GM19023 (cell line): ENCODE data around the gene MAPK1.
"Not testable (repeated sequence)": the region's sequence is repeated elsewhere in the genome, so short reads cannot be mapped to it uniquely, and the experiment has no call there.

Experiments
- ATAC-seq: cut with Tn5 transposase; IDR thresholded peaks from one replicate; pipeline ENCODE4 v1.9.1; 2021; ENCODE audit warnings: mild to moderate bottlenecking, moderate library complexity; ENCODE audit not compliant: unreplicated experiment

Gene MAPK1

DNA sequence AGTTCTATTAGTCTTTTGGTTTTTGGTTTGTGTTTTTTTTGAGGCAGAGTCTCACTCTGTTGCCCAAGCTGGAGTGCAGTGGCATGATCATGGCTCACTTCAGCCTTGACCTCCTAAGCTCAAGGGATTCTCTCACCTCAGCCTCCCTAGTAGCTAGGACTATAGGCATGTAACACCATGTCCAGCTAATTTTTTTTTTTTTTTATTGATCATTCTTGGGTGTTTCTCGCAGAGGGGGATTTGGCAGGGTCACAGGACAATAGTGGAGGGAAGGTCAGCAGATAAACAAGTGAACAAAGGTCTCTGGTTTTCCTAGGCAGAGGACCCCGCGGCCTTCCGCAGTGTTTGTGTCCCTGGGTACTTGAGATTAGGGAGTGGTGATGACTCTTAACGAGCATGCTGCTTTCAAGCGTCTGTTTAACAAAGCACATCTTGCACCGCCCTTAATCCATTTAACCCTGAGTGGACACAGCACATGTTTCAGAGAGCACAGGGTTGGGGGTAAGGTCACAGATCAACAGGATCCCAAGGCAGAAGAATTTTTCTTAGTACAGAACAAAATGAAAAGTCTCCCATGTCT lies 15.4 kb upstream of the MAPK1 start:
- not testable (repeated sequence) for ATAC-seq

DNA sequence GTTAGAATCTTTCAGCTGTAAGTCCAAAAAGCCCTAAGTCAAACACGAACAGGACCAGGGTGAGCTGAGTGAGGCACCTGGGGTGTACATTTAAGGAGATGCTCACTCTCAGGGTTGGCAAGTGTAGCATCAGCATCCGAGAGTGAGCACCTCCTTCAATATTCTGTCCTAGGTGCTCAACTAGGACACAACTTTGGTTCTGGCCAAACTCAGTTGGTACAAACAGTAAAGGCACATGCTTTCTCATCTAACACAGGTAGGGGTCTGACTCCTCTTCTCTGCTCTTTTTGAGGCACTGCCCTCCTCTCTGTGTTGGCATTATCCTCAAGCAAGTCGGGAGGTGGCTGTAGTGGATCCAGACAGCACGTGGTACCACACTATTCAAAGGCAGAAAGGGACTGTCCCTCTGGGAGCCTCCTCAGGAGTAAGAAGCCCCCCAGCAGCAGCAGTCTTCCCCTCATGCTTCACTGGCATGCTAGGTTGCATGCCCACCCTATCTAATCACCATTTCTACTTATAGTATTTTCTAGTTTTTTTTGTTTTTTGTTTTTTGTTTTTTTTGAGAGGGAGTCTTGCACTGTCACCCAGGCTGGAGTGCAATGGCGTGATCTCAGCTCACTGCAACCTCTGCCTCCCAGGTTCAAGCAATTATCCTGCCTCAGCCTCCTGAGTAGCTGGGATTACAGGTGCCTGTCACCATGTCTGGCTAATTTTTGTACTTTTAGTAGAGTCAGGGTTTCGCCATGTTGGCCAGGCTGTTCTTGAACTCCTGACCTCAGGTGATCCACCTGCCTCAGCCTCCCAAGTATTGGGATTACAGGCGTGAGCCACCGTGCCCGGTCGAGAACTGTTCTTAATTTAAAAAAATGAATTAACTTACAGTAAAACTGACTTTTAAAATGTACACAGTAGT lies 14.7 kb upstream of the MAPK1 start:
- no peak for ATAC-seq

DNA sequence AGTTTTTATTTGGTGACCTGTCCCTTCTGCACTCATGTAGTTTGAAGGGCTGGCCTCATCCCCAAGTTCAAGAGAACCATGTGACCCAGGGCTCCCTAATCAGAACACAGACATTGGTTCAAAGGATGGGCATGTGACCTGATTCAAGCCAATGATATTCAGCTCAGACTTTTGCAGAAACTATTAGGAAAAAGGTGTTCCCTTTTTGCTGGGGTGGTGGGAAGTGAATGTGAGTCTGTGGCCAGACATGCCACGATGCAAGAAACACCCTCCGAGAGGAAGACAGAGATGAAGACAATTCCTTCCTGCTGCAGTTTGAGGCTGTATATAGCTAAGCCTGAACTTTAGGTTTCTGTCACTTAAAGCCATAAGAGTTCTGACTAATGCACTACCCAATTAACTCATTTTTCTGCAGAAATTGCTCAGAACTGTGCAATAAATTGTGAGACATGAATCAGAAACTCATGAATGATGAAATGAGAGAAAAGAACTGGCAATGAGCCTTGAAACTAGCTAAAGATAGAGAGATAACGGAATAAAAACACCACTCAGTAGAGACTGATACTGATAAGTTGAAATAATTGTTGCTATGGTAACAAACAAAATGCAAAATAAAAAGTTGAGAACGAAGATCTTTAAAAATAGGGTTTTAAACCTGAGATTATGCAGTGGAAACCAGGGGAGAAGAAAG lies 9.2 kb upstream of the MAPK1 start:
- ATAC-seq: no peak

DNA sequence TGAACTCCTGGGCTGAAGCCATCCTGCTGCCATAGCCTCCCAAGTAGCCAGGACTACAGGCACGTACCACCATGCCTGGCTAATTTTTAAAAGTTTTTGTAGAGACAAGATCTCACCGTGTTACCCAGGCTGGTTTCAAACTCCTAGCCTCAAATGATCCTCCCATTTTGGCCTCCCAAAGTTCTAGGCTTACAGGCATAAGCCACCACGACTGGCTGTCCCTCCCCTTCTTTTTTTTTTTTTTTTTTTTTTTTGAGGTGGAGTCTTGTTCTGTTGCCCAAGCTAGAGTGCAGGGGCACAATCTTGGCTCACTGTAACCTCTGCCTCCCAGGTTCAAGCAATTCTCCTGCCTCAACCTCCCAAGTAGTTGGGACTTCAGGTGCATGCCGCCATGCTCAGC lies 7.5 kb upstream of the MAPK1 start:
- ATAC-seq: not testable (repeated sequence)

DNA sequence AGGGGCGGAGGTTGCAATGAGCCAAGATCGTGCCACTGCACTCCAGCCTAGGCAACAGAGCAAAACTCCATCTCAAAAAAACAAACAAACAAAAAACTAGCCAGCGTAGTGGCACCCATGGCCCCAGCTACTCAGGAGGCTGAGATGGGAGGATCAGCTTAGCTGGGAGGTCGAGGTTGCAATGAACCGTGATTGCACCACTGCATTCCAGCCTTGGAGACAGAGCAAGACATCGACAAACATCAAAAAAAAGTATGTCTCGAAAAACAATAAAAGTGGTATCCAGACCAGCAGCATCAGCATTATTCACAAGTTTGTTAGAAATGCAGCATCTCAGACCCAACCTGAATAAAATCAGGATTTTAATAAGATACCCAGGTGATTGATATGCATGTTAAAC lies 6.2 kb upstream of the MAPK1 start:
- no peak for ATAC-seq

DNA sequence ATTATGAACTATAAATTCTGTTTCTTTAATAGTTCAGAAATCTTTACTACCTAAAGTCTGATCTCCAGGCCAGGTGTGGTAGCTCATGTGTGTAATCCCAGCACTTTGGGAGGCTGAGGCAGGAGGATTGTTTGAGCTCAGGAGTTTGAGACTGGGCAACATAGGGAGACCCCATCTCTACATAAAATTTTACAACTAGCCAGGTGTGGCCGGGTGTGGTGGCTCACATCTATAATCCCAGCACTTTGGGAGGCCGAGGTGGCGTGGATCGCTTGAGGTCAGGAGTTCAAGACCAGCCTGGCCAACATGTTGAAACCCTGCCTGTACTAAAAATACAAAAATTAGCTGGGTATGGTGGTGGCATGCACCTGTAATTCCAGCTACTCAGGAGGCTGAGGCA lies 5.3 kb upstream of the MAPK1 start:
- not testable (repeated sequence) for ATAC-seq

DNA sequence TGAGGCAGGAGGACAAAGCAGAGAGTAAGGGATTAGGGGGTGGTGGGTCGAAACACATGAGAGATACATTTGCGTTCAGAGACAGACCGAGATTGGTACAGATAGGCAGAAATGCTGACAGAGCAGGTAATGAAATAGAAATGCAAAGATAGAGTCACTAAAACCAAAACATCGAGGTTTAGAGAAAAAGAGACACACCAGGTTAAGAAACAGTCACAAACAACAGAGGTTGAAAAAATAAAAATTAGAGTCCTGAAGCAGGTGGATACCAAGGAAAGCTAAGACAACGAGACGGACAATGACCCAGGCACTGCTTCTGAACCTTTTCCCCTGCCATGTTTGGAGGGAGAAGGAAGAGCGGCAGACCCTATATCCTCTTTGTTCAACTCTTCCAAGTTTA lies 1.2 kb upstream of the MAPK1 start:
- ATAC-seq: no peak

DNA sequence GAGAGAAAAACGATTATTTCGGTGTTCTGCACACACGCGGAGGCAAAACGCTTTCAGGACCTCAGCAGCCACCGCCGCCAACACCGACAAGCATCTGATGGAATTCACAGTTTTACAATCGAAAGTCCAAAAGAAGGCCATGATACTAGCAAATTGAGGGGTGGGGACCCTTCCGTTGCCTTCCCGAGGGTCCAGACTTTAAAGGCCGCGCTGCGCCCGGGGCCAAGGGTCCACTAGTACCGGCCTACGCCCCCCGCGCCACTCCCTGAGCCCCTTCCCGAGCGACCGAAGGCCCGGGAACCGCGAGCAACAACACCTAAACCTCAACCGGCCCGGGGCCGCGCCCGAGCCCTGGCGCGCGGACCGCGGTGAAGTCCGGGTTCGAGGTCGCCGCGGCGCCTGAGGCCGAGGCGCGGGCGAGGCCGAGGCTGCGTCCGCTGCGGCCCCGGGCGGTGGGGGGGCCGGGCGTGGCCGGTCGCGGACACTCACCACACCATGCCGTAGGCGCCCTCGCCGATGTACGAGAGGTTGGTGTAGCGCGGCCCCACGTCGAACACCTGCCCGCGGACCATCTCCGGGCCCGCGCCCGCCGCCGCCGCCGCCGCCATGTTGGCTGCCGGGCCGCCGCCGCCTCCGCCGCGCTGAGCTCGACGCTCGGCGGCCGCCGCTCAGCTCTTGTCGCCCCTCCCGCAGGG lies 465 bp downstream of the MAPK1 start:
- ATAC-seq: peak; percentile 32

DNA sequence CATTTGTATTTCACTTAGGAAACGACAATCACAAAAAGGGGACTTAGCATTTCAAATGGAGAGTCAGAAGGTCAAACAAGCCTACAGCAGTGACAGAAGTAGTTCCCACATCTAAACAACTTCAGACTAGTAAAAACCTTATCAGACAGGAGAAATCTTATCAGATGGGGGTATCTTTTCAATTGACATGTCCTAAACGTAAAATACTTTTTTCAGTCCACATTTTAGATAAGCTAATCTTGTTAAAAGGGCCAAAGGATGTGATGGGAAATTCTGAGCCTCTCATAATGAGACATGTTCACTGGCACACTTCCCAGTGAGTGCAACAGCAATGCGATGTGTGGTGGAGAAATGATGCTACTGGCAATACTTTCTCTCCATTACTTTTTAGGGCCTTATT lies 2.4 kb downstream of the MAPK1 start:
- no peak for ATAC-seq

DNA sequence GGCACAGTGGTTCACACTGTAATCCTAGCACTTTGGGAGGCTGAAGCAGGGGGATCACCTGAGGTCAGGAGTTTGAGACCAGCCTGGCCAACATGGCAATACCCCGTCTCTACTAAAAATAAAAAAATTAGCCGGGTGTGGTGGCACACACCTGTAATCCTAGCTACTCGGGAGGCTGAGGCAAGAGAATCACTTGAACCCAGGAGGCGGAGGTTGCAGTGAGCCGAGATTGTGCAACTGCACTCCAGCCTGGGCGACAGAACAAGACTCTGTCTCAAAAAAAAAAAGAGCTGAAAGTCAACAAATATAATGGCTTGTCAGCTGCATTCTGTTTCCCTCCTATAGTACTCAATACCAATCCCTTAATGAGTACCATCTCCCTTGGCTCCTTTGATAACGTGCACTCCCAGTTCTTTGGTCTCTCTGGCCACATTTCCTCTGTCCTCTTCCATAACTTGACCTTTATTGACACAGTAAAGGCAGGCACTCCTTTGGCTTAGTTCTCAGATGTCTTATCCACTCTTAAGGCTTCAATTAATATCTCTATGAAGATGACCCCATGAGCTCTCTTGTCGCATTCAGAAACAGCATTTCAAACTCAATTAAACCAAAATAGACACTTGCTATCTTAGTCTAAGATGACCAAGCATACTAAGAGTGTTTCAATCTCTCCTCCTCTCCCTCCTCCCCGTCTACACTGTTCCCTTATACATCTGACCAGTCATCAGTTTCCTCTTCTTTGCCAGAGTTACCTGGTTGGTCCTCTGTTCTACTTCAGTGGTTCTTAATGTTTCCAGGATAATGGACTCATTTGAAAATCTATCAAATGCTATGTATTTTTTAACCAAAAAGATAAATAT lies 4.8 kb downstream of the MAPK1 start:
- ATAC-seq: no peak

DNA sequence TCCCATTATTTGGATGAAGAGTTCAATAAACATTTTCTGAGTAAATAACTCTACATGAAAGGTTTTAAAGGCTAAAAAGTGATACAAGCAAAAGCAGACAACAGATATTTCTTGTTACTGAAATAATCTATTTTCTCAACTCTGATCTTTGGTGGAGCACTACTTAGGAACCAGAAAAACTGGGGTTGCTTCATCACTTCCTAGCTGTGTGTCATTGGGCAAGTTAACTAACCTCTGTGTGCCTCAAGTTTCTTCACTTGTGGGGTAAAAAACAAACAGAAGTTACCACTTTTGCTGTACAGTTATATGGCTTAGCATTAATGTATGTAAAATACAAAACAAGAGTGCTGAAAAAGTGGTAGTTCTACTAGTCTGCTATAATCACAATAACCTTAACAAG lies 5.6 kb downstream of the MAPK1 start:
- no peak for ATAC-seq

DNA sequence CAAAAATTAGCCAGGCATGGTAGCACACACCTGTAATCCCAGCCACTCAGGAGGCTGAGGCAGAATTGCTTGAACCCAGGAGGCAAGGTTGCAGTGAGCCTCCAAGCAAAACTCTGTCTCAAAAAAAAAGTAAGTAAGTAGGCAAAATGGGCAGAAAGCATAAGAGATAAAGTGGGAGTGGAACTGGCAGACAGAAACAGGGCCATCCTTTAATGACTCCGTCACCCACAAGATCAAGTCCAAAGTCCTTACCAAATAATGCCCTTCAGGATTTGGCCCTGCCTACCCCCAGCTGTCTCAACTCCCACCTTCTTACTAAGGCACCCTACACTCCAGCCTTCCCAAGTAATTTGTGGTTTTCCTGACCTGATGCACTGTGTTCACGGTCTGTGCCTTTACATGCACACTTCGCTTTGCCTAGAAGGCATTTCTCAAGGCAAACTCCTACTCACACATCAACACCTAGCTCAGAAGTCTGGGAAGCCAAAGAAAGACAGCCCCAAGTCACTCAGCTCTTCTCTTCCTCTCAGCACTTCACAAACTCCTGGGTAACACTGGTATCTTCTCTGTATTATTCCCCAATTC lies 6.1 kb downstream of the MAPK1 start:
- no peak for ATAC-seq

DNA sequence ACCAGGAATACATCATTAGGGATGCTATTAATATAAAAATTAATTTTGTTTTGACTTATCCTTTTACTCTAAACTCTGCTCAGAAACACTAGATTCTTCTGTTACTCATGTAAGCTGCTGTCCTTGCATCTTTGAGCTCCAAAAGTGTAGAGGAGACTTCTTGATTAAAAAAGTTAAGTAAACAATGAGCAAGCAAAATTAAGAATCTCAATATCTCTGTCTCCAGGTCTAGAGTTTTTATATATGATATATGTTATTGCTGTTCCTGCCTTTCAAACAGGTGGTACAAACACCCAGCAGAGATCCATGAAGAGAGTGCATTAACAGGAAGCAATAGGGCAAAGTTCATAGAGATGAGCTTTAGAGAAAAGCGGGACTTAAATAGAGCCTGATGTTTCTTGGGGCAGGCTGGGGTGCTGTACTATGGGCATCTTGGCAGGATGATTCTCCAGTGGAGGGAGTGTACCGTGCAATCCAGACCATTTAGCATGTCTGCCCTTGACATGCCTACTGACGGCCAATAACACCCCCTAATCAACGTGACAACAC lies 6.9 kb downstream of the MAPK1 start:
- no peak for ATAC-seq

DNA sequence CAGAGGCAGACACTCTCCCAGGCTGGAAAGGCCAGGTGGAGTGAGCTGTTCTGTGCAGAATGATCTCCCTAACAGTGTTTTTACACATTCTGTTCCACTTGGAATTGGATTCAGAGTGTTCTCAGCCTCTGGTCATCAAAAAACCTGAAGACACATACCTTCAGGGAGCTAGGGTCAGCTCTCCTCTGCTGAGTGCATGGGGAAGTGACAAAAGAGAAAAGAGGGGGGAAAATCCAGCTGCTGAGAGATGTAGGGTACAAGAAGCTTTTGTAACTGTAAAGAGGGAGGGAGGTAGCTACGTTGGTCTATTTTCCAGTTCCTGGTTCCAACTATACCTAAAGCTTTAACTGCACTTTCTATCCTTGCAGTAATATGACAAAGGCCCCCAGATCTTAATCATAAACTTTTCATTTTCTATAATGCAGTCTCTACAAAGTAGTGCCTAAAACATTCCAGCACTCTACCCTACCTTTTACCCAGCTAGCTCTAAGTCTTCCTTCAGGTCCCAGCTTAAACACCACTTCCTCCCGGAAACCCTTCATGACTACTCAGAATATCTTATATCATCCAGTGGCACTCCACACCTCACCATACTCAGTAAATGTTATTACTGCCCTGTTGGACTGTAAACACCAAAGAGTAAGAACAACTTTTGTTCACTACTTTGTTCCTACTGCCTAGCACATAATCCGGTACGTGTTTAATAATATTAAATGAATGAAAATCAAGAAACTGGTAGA lies 9.2 kb downstream of the MAPK1 start:
- no peak for ATAC-seq

DNA sequence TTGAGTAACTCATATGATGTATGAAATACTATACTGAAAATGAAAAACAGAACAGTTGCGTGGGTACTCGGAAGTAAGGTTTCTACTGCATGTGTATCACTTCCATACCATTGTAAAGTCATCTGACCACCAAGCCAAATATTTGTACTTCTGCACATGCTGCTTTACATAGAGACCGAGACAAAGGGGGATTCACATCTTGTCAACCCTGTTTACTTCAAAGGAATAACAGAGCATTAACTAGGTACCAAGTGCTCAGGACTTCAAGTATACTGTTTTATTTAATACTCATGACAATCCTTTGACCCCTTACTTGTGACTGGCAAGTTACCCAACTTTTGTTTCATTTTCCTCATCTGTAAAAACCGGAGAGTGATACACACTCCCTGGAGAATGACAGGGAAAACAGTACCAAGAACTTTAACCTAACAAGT lies 9.9 kb downstream of the MAPK1 start:
- ATAC-seq: no peak

DNA sequence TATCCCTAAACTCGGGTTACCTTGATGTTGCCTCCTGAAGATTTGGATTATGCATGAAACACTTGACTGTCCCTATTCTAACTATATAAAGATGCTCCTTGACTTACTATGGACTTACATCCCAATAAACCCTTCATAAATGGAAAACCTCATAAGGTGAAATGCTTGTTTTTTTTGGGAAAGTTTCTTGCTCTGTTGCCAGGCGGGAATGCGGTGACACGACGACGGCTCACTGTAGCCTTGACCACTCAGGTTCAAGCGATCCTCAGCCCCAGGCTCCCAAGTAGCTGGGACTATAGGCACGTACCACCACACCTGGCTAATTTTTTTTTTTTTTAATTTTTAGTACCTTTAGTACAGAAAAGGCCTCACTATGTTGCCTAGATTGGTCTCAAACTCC lies 10.6 kb downstream of the MAPK1 start:
- ATAC-seq: no peak

DNA sequence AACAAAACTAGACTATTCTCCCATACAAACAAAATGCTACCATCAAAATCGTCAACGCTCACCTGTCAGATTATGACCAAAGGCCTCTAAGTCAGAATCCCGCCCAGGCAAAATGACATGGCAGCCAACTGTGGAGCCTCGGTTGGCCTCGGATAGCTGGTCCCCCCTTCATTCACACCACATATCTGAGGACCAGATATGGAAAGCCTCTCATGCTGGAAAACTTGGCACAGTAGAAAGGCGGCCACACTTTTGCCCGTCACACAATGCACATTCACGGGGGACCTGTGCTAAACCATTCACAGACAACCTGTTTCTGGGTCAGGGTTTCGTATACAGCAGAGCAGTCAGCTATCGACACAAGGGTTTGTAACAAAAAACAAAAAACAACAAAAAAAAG lies 11.2 kb downstream of the MAPK1 start:
- ATAC-seq: no peak

DNA sequence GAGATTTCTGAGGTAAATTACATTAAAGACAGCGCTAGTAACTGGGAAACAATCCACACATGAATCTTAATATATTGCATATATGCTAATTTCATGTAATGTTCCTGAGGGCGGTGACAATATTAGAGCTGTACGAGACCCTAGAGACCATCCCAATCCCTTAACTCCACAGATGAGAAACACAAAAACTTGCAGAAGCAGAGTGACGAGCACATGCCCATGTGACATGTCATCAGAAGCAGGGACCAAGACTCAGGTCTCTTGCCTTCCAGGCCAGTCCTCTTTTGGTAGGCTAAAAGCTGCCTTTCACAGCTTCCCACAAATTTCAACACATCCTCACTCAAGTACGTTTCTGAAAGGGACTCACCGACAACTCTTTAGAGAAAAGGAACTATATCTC lies 11.8 kb downstream of the MAPK1 start:
- ATAC-seq: no peak

DNA sequence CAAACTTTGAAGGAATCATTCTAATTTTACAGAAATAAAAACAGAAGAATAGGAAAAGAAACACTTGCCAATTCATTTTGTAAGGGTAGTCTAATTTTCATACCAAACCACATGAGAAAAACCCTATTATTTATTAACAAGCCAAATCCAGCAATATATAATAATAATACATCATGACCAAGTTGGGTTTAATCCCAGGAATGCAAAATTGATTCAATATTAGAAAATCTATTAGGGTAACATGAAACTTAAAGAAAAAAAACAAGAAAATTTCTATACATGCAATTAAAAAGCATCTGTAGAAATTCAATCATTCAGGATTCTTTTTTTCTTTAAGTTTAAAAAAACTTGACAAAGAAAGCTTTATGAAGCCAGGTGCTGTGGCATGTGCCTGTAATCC lies 16.8 kb downstream of the MAPK1 start:
- ATAC-seq: no peak
